ENCODE measurements around the gene LRP8.

GRCh38 chr1:53288790-53289429 lies 39.0 kb downstream of the LRP8 start:
- TF ChIP-seq CTCF (conservative IDR thresholded peaks at IDR 0.05; ENCODE audit: low read depth, low read length) (no peak), ELK1 (IDR thresholded peaks at IDR 0.05; ENCODE audit: borderline replicate concordance, low read depth, low read length) (no peak), POLR2A (IDR thresholded peaks at IDR 0.05; ENCODE audit: low read depth, low read length) (no peak), RCOR1 (IDR thresholded peaks at IDR 0.05; ENCODE audit: insufficient replicate concordance, low read length) (no peak), MXI1 (IDR thresholded peaks at IDR 0.05; ENCODE audit: borderline replicate concordance, low read depth, low read length) (no peak)

Measured in IMR-90 (cell line).